Body of pancreas (tissue), 4 donors: ENCODE data around the gene DUS1L.

Source experiments
- CTCF ChIP-seq, 7 experiments: fragments of 450-650 bp in 4 of 7; fragments of 200-600 bp in 3 of 7; sonication (generic) in 3 of 7; IDR thresholded peaks; one replicate each; pipeline ENCODE4 v1.5.1; 2016 to 2019; ENCODE audit warnings: antibody characterized with exemption in 7 of 7
- POLR2A ChIP-seq, 3 donors: fragments of 450-650 bp; IDR thresholded peaks; one replicate each; pipeline ENCODE4 v1.6.1; 2016; ENCODE audit warnings: antibody characterized with exemption in 3 of 3, mild to moderate bottlenecking in 2 of 3

- no peak for TF ChIP-seq CTCF (IDR thresholded peaks at IDR 0.05)
- TF ChIP-seq POLR2A (IDR thresholded peaks at IDR 0.05) = no peak
Measured at GRCh38 chr17:82015311-82015971, 50.2 kb downstream of the DUS1L start.
